Astrocyte (in vitro differentiated cells and primary cell): ENCODE results near the gene FAM240A.

Source experiments
- CTCF ChIP-seq: IDR thresholded peaks from 2 replicates; pipeline ENCODE4 v1.5.1; 2011; ENCODE audit warnings: low read depth, mild to moderate bottlenecking, inconsistent platforms, low read length, moderate library complexity; ENCODE audit not compliant: insufficient read depth
- EZH2 ChIP-seq: IDR thresholded peaks from 2 replicates; pipeline ENCODE4 v1.6.1; 2012; ENCODE audit warnings: mild to moderate bottlenecking, low read length, inconsistent platforms; ENCODE audit not compliant: insufficient read depth

GRCh38 chr3:46668116-46668515 is 55.8 kb downstream of the FAM240A start:
- TF ChIP-seq CTCF (no peak), EZH2 (no peak)
